ENCODE data around the gene RYR1. TPM values are rescaled to one million over a fixed set of nuclear protein-coding genes. Genes with fewer than 3 reads are reported as not detected.

RYR1 gene
- total RNA-seq, 3 donors from 2014 or later: 0.46 to 2.5 (median 1.3) TPM

DNA sequence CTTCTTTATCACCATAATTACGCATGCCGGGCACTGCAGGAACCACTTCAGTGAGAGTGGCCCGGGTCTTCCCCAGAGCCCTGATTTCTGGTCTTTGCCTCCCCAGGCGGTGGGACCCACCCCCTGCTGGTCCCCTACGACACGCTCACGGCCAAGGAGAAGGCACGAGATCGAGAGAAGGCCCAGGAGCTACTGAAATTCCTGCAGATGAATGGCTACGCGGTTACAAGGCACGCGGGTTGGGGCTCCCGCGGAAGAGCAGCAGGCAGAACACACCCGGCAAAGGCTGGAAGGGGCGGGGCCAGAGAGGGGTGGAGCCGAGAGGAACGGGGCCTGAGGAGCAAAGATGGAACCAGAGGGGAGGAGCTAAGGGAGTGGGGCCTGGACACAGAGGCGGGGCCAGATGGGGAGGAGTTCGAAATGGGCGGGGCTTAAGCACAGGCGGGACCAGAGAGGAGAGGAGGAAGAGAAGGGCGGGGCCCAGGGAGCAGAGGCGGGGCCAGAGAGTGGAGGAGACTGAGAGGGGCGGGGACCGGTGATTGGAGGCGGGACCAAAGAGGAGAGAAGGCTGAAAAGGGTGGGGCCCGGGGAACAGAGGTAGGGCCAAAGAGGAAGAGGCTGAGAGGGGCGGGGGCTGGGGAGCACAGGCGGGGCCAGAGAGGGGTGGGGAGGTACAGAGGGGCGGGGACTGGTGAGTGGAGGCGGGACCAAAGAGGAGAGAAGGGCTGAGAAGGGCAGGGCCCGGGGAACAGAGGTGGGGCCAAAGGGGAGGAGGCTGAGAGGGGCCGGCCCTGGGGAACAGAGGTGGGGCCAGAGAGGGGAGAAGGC, 73.4 kb downstream of the RYR1 start:
- DNase-seq (peak; percentile 82 to 96 (median 87)), ATAC-seq (peak; percentile 97)
- no peaks in the 10 kb centered on the region for H3K4me1 ChIP-seq (ENCODE audit: low read depth)
- H3K36me3 ChIP-seq (ENCODE audit: low read depth): no peaks in the 10 kb centered on the region
- TF ChIP-seq, protein P1, sequence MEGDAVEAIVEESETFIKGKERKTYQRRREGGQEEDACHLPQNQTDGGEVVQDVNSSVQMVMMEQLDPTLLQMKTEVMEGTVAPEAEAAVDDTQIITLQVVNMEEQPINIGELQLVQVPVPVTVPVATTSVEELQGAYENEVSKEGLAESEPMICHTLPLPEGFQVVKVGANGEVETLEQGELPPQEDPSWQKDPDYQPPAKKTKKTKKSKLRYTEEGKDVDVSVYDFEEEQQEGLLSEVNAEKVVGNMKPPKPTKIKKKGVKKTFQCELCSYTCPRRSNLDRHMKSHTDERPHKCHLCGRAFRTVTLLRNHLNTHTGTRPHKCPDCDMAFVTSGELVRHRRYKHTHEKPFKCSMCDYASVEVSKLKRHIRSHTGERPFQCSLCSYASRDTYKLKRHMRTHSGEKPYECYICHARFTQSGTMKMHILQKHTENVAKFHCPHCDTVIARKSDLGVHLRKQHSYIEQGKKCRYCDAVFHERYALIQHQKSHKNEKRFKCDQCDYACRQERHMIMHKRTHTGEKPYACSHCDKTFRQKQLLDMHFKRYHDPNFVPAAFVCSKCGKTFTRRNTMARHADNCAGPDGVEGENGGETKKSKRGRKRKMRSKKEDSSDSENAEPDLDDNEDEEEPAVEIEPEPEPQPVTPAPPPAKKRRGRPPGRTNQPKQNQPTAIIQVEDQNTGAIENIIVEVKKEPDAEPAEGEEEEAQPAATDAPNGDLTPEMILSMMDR (IDR thresholded peaks at IDR 0.05): no peak
- no peak overlapping the region for H3K4me3 ChIP-seq
- intact Hi-C loops (cut with DNase I, micrococcal nuclease): no loop called here
- H3K9me3 ChIP-seq: no peaks in the 10 kb centered on the region

DNA sequence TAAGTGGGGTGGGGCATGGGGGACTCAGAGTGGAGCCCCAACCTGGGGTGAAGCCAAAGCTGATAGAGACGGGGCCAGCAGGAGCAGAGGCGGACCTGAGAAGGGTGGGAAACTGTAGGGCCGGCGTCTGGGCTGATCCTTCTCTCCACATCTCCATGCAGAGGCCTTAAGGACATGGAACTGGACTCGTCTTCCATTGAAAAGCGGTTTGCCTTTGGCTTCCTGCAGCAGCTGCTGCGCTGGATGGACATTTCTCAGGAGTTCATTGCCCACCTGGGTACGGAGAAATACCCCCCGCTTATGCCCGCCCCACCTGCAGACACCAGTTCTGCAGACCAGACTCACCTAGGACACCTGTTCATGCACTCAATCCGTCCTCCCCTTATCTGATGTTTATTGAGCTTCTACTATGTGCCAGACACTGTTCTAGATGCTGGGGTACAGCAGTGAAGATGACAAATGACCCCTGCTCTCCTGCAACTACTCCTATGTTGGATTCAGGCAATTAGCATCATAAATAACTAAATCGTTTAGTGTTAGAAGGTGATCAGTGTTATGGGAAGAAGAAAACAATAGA, 74.1 kb downstream of the RYR1 start:
- Histone ChIP-seq H3K9me3 (no peaks in the 10 kb centered on the region), H3K4me1 (ENCODE audit: low read depth) (no peaks in the 10 kb centered on the region), H3K4me3 (no peak overlapping the region), H3K36me3 (ENCODE audit: low read depth) (no peaks in the 10 kb centered on the region)
- intact Hi-C loops (cut with DNase I, micrococcal nuclease): no loop called here
- TF ChIP-seq, protein P1 (IDR thresholded peaks at IDR 0.05): no peak
- DNase-seq (no peak), ATAC-seq (no peak)

DNA sequence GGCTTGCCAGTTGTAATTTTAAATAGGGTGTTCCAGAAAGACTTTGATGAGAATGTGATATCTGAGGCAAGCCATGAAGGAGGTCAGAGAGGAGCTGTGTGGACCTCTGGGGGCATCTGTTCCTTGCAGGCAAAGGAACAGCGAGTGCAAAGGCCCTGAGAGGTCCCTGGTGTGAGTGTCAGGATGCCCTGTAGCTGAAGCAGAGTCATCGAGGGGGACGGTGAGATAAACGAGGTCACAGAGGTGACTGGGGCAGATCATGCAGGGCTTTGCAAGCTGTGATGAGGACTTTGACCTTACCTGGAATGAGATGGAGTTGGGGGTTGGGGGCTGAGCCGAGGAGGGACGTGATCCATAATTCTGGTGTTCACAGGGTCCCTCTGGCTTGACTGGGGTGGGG, 75.0 kb downstream of the RYR1 start:
- Histone ChIP-seq H3K36me3 (ENCODE audit: low read depth) (no peaks in the 10 kb centered on the region), H3K9me3 (no peaks in the 10 kb centered on the region), H3K4me3 (no peak overlapping the region), H3K4me1 (ENCODE audit: low read depth) (no peaks in the 10 kb centered on the region)
- ATAC-seq (no peak), DNase-seq (no peak)
- TF ChIP-seq, protein P1 (IDR thresholded peaks at IDR 0.05): no peak
- intact Hi-C loops (cut with DNase I, micrococcal nuclease): no loop called here

DNA sequence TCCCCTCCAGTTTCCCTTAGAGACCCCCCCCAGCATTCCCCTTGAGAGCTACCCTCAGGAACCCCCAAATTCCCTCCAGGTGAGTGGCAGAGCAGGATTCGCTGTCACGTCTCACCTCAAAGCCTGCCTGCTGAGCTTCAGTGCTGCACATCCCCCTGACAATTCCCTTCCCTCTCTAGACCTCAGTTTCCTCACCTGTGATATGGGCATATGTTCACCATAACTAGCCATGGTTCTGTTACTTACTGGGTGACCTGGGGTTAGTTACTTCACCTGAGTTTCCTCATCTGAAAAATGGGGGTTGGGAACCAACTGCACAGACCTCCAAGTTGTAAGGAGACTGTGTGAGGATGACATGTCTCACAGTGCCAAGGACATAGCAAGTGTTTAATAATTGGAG, 75.5 kb downstream of the RYR1 start:
- Histone ChIP-seq H3K9me3 (no peaks in the 10 kb centered on the region), H3K4me3 (no peak overlapping the region), H3K4me1 (ENCODE audit: low read depth) (no peaks in the 10 kb centered on the region), H3K36me3 (ENCODE audit: low read depth) (no peaks in the 10 kb centered on the region)
- DNase-seq: no peak
- intact Hi-C loops (cut with DNase I, micrococcal nuclease): no loop called here
- no peak for ATAC-seq
- TF ChIP-seq, protein P1 (IDR thresholded peaks at IDR 0.05): no peak

DNA sequence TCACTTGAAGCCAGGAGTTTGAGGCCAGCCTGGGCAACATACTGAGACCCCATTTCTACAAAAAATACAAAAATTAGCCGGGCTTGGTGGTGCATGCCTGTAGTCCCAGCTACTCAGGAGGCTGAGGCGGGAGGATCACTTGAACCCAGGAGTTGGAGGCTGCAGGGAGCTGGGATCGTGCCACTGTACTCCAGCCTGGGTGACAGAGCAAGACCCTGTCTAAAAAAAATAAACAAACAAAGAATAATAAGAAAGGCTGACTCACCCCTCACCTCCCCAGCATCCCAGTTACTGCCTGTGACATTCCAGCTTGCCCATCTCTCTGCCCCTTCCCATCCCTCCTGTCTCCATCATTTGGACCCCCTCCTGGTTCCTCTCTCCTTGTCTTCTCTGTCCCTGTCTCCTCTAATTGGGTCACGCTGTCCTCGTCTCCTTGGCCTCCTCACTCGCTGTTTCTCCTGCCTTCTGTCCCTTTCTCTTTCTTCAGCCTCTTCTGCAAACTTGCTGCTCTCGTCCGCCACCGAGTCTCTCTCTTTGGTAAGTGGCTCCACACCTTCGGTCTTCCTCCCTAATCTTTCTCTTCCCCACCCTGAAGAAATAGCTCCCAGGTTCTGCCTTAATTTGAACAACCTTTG, 77.7 kb downstream of the RYR1 start:
- intact Hi-C loops (cut with DNase I, micrococcal nuclease): no loop called here
- no peak for ATAC-seq
- DNase-seq: no peak

More for the DNA sequence above, 77.7 kb downstream of the RYR1 start:
- H3K9me3 ChIP-seq: no peaks in the 10 kb centered on the region
- H3K4me3 ChIP-seq: no peak overlapping the region
- no peaks in the 10 kb centered on the region for H3K36me3 ChIP-seq (ENCODE audit: low read depth)
- TF ChIP-seq, protein P1 (IDR thresholded peaks at IDR 0.05): no peak
- H3K4me1 ChIP-seq (ENCODE audit: low read depth): no peaks in the 10 kb centered on the region

Data from mucosa of descending colon (tissue), 3 donors.